A673 (cell line): Measurements from ENCODE around the gene CP. TPM values are rescaled to one million over a fixed set of nuclear protein-coding genes. Genes with fewer than 3 reads are reported as not detected.

Experiments used
- BruUV-seq: library from RNA; stranded (reverse); fragments of 400-500 nt; replicated peaks from 2 replicates; lab custom pipeline; 2021; lab: Mats Ljungman, UMichigan
- CTCF ChIA-PET: fragments of 300-600 bp; sonication (Branson Sonifier 250); formaldehyde crosslinking; loops from one replicate; lab custom pipeline; 2022; ENCODE audit warnings: antibody characterized with exemption; lab: Charles Lee
- POLR2A ChIA-PET: fragments of 300-600 bp; sonication (Branson Sonifier 250); formaldehyde crosslinking; loops from one replicate; lab custom pipeline; 2022; ENCODE audit warnings: antibody characterized with exemption; ENCODE audit not compliant: low non-redundant PET; lab: Charles Lee
- DNase-seq: peaks from one replicate; pipeline ENCODE4 v3.0.0-alpha.2; 2015; ENCODE audit warnings: low spot score
- H3K27ac ChIP-seq: fragments of 200-600 bp; sonication (generic); 2 replicates; pipeline ENCODE4 v1.5.1; 2016; ENCODE audit warnings: mixed run types, low read depth, mild to moderate bottlenecking, mixed read lengths, antibody characterized with exemption, low read length; ENCODE audit not compliant: poor library complexity, severe bottlenecking
- H3K27me3 ChIP-seq: fragments of 200-600 bp; sonication (generic); replicated peaks from 2 replicates; pipeline ENCODE4 v1.6.1; 2017; ENCODE audit warnings: mixed run types, low read depth, mild to moderate bottlenecking, mixed read lengths, antibody characterized with exemption, low read length; ENCODE audit not compliant: insufficient read depth, poor library complexity
- H3K36me3 ChIP-seq: fragments of 200-600 bp; sonication (generic); 2 replicates; pipeline ENCODE4 v1.6.1; 2016; ENCODE audit warnings: mixed run types, mild to moderate bottlenecking, mixed read lengths, antibody characterized with exemption, low read length; ENCODE audit not compliant: insufficient read depth, poor library complexity, severe bottlenecking
- H3K4me1 ChIP-seq: fragments of 200-600 bp; sonication (generic); 2 replicates; pipeline ENCODE4 v1.6.1; 2017; ENCODE audit warnings: mixed run types, mild to moderate bottlenecking, mixed read lengths, antibody characterized with exemption, low read length; ENCODE audit not compliant: insufficient read depth, poor library complexity, severe bottlenecking
- H3K4me3 ChIP-seq: fragments of 200-600 bp; sonication (generic); 2 replicates; pipeline ENCODE4 v1.5.1; 2016; ENCODE audit warnings: low read depth, mixed run types, mild to moderate bottlenecking, mixed read lengths, low read length; ENCODE audit not compliant: poor library complexity, severe bottlenecking
- H3K9me3 ChIP-seq: fragments of 200-600 bp; sonication (generic); 2 replicates; pipeline ENCODE4 v1.6.1; 2016; ENCODE audit warnings: mixed run types, low read depth, mild to moderate bottlenecking, mixed read lengths, antibody characterized with exemption, low read length; ENCODE audit not compliant: poor library complexity, severe bottlenecking
- EZH2 ChIP-seq: fragments of 200-600 bp; sonication (generic); IDR thresholded peaks from 2 replicates; pipeline ENCODE4 v1.6.1; 2017; ENCODE audit warnings: borderline replicate concordance, low read depth, mild to moderate bottlenecking, mixed read lengths, antibody characterized with exemption, low read length; ENCODE audit not compliant: poor library complexity, severe bottlenecking
- intact Hi-C: fragments of 100-400 bp; cut with micrococcal nuclease; formaldehyde crosslinking; loops from one replicate; pipeline ENCODE4 v1.10.0; 2022; ENCODE audit not compliant: unreplicated experiment
- total RNA-seq: library from RNA; stranded (reverse); gene quantifications from 2 replicates; pipeline ENCODE4 v1.2.3, GENCODE V29; 2021
- TF ChIP-seq, protein P1 (sequence below): fragments of 300-800, 200-600 bp; sonication (generic); conservative IDR thresholded peaks from 2 replicates; pipeline ENCODE4 v1.5.1; 2017; ENCODE audit warnings: low read depth, mild to moderate bottlenecking, antibody characterized with exemption, low read length, moderate library complexity, mixed read lengths

CP gene
- total RNA-seq, 1 experiment from 2014 or later: not detected

DNA sequence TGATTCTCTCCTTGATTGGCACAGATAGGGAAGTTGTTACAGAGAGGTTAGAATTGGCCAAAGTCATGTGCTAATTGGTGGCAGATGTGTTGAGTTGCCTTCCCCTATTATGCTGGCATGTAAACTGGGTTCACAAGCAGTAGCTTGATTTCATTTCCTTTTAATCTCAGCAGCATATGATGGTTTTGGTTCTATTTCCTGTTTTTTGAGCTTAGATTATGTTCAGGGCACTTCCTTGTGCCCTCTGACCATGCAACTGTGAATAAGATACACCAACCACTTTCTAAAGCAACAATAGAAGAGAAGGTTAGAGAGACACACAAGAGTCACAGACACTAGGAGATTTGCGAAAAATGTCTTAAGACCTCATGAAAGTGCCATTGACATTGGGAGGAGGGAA, 75.7 kb downstream of the CP start:
- no peak overlapping the region for H3K4me3 ChIP-seq
- H3K27me3 ChIP-seq: no peaks in the 10 kb centered on the region
- no peaks in the 10 kb centered on the region for H3K36me3 ChIP-seq
- DNase-seq: peak; percentile 3
- CTCF ChIA-PET: no interaction called here
- H3K27ac ChIP-seq: no peak overlapping the region
- BruUV-seq: no TSS peak
- TF ChIP-seq, protein P1, sequence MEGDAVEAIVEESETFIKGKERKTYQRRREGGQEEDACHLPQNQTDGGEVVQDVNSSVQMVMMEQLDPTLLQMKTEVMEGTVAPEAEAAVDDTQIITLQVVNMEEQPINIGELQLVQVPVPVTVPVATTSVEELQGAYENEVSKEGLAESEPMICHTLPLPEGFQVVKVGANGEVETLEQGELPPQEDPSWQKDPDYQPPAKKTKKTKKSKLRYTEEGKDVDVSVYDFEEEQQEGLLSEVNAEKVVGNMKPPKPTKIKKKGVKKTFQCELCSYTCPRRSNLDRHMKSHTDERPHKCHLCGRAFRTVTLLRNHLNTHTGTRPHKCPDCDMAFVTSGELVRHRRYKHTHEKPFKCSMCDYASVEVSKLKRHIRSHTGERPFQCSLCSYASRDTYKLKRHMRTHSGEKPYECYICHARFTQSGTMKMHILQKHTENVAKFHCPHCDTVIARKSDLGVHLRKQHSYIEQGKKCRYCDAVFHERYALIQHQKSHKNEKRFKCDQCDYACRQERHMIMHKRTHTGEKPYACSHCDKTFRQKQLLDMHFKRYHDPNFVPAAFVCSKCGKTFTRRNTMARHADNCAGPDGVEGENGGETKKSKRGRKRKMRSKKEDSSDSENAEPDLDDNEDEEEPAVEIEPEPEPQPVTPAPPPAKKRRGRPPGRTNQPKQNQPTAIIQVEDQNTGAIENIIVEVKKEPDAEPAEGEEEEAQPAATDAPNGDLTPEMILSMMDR: no peak
- no peak for TF ChIP-seq EZH2
- no peaks in the 10 kb centered on the region for H3K9me3 ChIP-seq
- no peaks in the 10 kb centered on the region for H3K4me1 ChIP-seq
- intact Hi-C loops: no loop called here
- POLR2A ChIA-PET: no interaction called here

DNA sequence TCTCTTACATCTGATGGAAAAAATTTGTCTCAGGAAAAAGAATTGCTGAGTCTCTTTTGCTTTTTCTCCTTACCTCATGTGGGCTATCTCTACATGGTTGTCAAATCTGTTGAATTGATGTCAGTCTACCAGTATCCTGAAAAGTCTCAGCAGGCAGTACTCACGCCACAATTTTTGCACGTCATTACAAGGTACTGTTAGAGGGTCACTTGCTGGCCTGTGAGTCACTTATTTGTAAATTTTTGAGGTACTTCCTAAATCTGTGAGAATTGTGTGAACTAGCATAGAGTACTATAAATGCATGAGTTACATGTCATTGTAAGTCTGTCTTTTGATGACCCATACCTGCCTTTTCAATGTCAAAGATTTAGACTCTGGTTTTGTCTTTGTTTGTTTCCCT, 76.3 kb downstream of the CP start:
- CTCF ChIA-PET: no interaction called here
- intact Hi-C loops: no loop called here
- TF ChIP-seq EZH2: no peak
- Histone ChIP-seq H3K36me3 (no peaks in the 10 kb centered on the region), H3K4me1 (no peaks in the 10 kb centered on the region), H3K4me3 (no peak overlapping the region), H3K9me3 (no peaks in the 10 kb centered on the region), H3K27ac (no peak overlapping the region), H3K27me3 (no peaks in the 10 kb centered on the region)
- no peak for DNase-seq
- BruUV-seq: no TSS peak
- POLR2A ChIA-PET: no interaction called here

DNA sequence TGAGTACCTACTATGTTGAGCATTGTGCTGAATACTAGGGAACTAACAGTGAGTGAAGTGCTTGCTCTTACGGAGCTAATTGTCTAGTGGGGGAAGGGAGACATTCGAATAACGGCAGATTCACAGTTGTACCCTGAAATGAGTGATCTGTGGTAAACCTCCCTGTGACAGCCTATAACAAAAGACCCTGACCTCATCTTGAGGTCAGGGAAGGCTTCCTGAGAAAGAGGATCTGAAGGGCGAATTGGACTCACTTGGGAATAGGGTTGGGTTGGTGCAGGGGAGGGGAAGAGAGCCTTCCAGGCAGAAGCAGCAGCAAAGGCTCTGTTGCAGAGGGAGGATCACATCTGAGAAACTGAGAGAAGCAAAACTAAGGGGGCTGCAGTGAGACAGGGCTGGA, 78.9 kb downstream of the CP start:
- no peak for TF ChIP-seq EZH2
- TF ChIP-seq, protein P1: no peak
- Histone ChIP-seq H3K9me3 (no peaks in the 10 kb centered on the region), H3K27me3 (no peaks in the 10 kb centered on the region), H3K4me1 (no peaks in the 10 kb centered on the region), H3K27ac (no peak overlapping the region), H3K4me3 (no peak overlapping the region), H3K36me3 (no peaks in the 10 kb centered on the region)
- no peak for DNase-seq
- ChIA-PET POLR2A (no interaction called here), CTCF (no interaction called here)
- intact Hi-C loops: no loop called here
- BruUV-seq: no TSS peak

DNA sequence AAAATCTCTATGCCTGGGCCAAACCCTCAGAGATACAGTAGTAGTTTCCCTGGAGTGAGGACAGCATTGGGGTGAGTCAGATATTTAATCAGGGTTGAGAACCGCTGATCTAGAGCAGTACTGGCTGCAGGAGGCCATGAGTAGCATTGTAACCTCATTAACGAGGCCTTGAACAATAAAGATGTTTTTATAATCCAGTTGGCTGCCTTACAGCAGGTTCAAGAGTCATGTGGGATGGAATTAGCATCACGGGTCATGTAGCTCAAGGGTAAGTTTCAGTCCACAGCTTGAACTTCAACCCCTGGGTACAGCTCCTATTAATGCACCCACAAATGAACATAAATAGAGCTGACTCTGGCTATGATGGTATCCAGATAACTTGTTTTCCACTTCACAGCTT, 87.1 kb downstream of the CP start:
- intact Hi-C loops: no loop called here
- Histone ChIP-seq H3K4me3 (no peak overlapping the region), H3K36me3 (no peaks in the 10 kb centered on the region), H3K27me3 (no peaks in the 10 kb centered on the region), H3K9me3 (no peaks in the 10 kb centered on the region), H3K4me1 (no peaks in the 10 kb centered on the region), H3K27ac (no peak overlapping the region)
- no TSS peak for BruUV-seq
- TF ChIP-seq, protein P1: no peak
- no peak for TF ChIP-seq EZH2
- no peak for DNase-seq
- CTCF ChIA-PET: no interaction called here
- POLR2A ChIA-PET: no interaction called here
